Fibroblast of lung (primary cell): ENCODE data around the gene GSTM3. TPM values are rescaled to one million over a fixed set of nuclear protein-coding genes. Genes with fewer than 3 reads are reported as not detected.

ENCODE experiments used
- DNase-seq, 2 donors: peaks; one replicate each; pipeline versions ENCODE4 v3.0.0 to v3.0.0-alpha.2; 2010; ENCODE audit warnings: low read depth in 2 of 2
- H2AFZ ChIP-seq: 2 replicates; pipeline ENCODE4 v1.5.1; 2012; ENCODE audit warnings: low read length, control low read depth, inconsistent platforms
- H3K27ac ChIP-seq: 2 replicates; pipeline ENCODE4 v1.5.1; 2011; ENCODE audit warnings: low read length, control low read depth; ENCODE audit not compliant: insufficient read depth
- H3K27me3 ChIP-seq: 2 replicates; pipeline ENCODE4 v1.5.1; 2011; ENCODE audit warnings: mild to moderate bottlenecking, low read length; ENCODE audit not compliant: control insufficient read depth, insufficient read depth
- H3K36me3 ChIP-seq: 2 replicates; pipeline ENCODE4 v1.5.1; 2011; ENCODE audit warnings: low read length; ENCODE audit not compliant: control insufficient read depth, insufficient read depth
- H3K4me1 ChIP-seq: 2 replicates; pipeline ENCODE4 v1.5.1; 2011; ENCODE audit warnings: low read length; ENCODE audit not compliant: control insufficient read depth, insufficient read depth; ENCODE audit errors: extremely low read depth
- H3K4me2 ChIP-seq: 2 replicates; pipeline ENCODE4 v1.5.1; 2011; ENCODE audit warnings: low read length, control low read depth; ENCODE audit not compliant: insufficient read depth; ENCODE audit errors: extremely low read depth
- H3K4me3 ChIP-seq, 4 experiments: fragments of 200-600 bp in 1 of 4; sonication (generic) in 1 of 4; replicated peaks in 1 of 4; 2 replicates each; pipeline ENCODE4 v1.5.1; 2011 to 2016; ENCODE audit warnings: low read length in 4 of 4, low read depth in 3 of 4, mild to moderate bottlenecking in 3 of 4, control low read depth in 2 of 4, inconsistent platforms in 1 of 4, mixed read lengths in 1 of 4; ENCODE audit not compliant: insufficient read depth in 1 of 4; ENCODE audit errors: control extremely low read depth in 1 of 4
- H3K79me2 ChIP-seq: 2 replicates; pipeline ENCODE4 v1.5.1; 2012; ENCODE audit warnings: mild to moderate bottlenecking, low read length, inconsistent platforms; ENCODE audit not compliant: control insufficient read depth, insufficient read depth
- H3K9ac ChIP-seq: 2 replicates; pipeline ENCODE4 v1.5.1; 2011; ENCODE audit warnings: mild to moderate bottlenecking, low read length, control low read depth; ENCODE audit not compliant: insufficient read depth
- H3K9me3 ChIP-seq: 2 replicates; pipeline ENCODE4 v1.5.1; 2012; ENCODE audit warnings: low read depth, low read length; ENCODE audit not compliant: control insufficient read depth, insufficient read depth
- H4K20me1 ChIP-seq: 2 replicates; pipeline ENCODE4 v1.5.1; 2011; ENCODE audit warnings: low read length; ENCODE audit not compliant: control insufficient read depth, insufficient read depth; ENCODE audit errors: extremely low read depth
- EZH2 ChIP-seq: IDR thresholded peaks from 2 replicates; pipeline ENCODE4 v1.5.1; 2012; ENCODE audit warnings: low read length, control low read depth, mild to moderate bottlenecking; ENCODE audit errors: missing control alignments
- polyA plus RNA-seq, 2 donors: library from polyadenylated mRNA; depleted of rRNA in 1 of 2; stranded (reverse) in 1 of 2; unstranded in 1 of 2; fragments of >200 nt; gene quantifications; 2 replicates each; pipeline ENCODE4 v1.2.1, GENCODE V29; 2011 to 2012; ENCODE audit warnings: missing spikeins in 1 of 2
- total RNA-seq: library from RNA; depleted of rRNA; stranded (reverse); fragments of >200 nt; gene quantifications from 2 replicates; pipeline ENCODE4 v1.2.1, GENCODE V29; 2014
- TF ChIP-seq, protein P1 (sequence below), 2 donors: IDR thresholded peaks in 1 of 2; conservative IDR thresholded peaks in 1 of 2; 1 replicate in 1 of 2; 2 replicates in 1 of 2; pipeline ENCODE4 v1.5.1; 2011 to 2012; ENCODE audit warnings: low read length in 2 of 2, control low read depth in 1 of 2, inconsistent platforms in 1 of 2, low read depth in 1 of 2, mild to moderate bottlenecking in 1 of 2

GSTM3 gene
- total and polyA plus RNA-seq, 2 donors (not counting 1 experiment from before 2014, with no cell fraction given), result 51.4 to 207 TPM

GRCh38 chr1:109760581-109761226 lies 19.9 kb upstream of the GSTM3 start:
- no peak for DNase-seq
- Histone ChIP-seq H3K4me3 (no peak overlapping the region), H3K9ac (no peak overlapping the region), H3K36me3 (no peaks in the 10 kb centered on the region), H3K27me3 (no peaks in the 10 kb centered on the region), H3K27ac (no peak overlapping the region), H3K79me2 (no peaks in the 10 kb centered on the region), H4K20me1 (no peaks in the 10 kb centered on the region), H3K4me2 (no peak overlapping the region), H3K4me1 (peaks cover 3% of the 10 kb centered on the region), H2AFZ (no peak overlapping the region), H3K9me3 (no peaks in the 10 kb centered on the region)
- TF ChIP-seq EZH2, result no peak
- TF ChIP-seq, protein P1, sequence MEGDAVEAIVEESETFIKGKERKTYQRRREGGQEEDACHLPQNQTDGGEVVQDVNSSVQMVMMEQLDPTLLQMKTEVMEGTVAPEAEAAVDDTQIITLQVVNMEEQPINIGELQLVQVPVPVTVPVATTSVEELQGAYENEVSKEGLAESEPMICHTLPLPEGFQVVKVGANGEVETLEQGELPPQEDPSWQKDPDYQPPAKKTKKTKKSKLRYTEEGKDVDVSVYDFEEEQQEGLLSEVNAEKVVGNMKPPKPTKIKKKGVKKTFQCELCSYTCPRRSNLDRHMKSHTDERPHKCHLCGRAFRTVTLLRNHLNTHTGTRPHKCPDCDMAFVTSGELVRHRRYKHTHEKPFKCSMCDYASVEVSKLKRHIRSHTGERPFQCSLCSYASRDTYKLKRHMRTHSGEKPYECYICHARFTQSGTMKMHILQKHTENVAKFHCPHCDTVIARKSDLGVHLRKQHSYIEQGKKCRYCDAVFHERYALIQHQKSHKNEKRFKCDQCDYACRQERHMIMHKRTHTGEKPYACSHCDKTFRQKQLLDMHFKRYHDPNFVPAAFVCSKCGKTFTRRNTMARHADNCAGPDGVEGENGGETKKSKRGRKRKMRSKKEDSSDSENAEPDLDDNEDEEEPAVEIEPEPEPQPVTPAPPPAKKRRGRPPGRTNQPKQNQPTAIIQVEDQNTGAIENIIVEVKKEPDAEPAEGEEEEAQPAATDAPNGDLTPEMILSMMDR (conservative IDR thresholded peaks at IDR 0.05 in 1 of 2, IDR thresholded peaks at IDR 0.05 in 1 of 2; ENCODE audit: low read depth in 1 of 2, low read length in 2 of 2), result no peak

- Histone ChIP-seq H3K9ac (no peak overlapping the region), H3K4me2 (no peak overlapping the region), H3K9me3 (no peaks in the 10 kb centered on the region), H3K27ac (no peak overlapping the region), H4K20me1 (no peaks in the 10 kb centered on the region), H3K36me3 (no peaks in the 10 kb centered on the region), H3K4me3 (no peak overlapping the region), H3K4me1 (peaks cover 3% of the 10 kb centered on the region), H3K27me3 (no peaks in the 10 kb centered on the region), H2AFZ (no peak overlapping the region), H3K79me2 (no peaks in the 10 kb centered on the region)
- no peak for DNase-seq
- TF ChIP-seq, protein P1 (conservative IDR thresholded peaks at IDR 0.05 in 1 of 2, IDR thresholded peaks at IDR 0.05 in 1 of 2; ENCODE audit: low read depth in 1 of 2, low read length in 2 of 2), result no peak
- no peak for TF ChIP-seq EZH2
Measured at GRCh38 chr1:109759513-109760334, 18.9 kb upstream of the GSTM3 start.

DNA sequence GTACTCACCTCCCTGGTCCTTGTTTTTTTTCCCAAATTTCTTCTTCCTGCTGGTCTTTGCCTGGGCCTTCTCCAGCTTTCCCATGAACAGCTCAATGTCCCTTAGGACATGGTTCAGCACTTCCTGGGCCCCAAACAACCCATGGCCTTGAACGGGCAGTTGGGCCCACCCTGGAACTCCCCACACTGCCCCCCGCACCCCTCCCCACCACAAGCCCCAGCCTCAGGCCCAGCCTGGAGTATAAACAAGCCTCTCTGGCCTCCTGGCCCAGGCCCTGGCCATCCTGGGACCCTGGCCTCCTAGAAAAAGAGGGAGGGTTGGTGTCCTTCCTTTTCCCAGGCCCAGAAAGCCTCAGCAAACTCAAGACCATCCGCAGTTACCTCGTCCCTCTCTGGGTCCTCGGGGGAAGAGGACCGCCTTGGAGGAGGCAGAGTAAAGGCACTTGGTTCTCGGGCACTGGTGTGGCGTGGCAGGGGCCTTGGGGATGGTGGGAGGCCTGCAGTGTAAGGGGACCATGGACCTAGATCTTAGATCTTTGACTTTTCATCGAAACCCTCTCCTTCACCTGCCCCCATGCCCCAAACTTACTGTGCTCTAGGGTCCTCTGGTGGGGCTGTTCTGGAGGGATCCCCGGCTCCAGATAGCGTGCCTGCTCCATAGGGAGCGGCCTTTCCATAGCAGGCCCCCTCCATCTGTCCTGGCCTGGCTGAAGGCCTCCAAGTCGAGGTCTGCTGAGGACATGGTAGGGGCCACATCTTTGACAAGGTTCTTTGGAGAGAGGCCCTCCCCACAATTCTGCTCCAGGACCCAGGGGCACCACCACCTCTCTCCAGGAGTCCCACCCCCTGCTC lies 17.3 kb upstream of the GSTM3 start:
- Histone ChIP-seq H2AFZ (no peak overlapping the region), H3K9ac (no peak overlapping the region), H3K27me3 (no peaks in the 10 kb centered on the region), H3K4me2 (no peak overlapping the region), H3K79me2 (no peaks in the 10 kb centered on the region), H4K20me1 (no peaks in the 10 kb centered on the region), H3K36me3 (no peaks in the 10 kb centered on the region), H3K4me3 (no peak overlapping the region), H3K9me3 (no peaks in the 10 kb centered on the region), H3K4me1 (peaks cover under 1% of the 10 kb centered on the region), H3K27ac (no peak overlapping the region)
- DNase-seq, result no peak
- TF ChIP-seq, protein P1 (conservative IDR thresholded peaks at IDR 0.05 in 1 of 2, IDR thresholded peaks at IDR 0.05 in 1 of 2; ENCODE audit: low read depth in 1 of 2, low read length in 2 of 2), result no peak
- no peak for TF ChIP-seq EZH2
